H1 (cell line): ENCODE data around the gene COTL1. TPM values are rescaled to one million over a fixed set of nuclear protein-coding genes. Genes with fewer than 3 reads are reported as not detected.

Source experiments
- ATF3 ChIP-seq: IDR thresholded peaks from 2 replicates; pipeline ENCODE4 v1.6.1; 2011; ENCODE audit warnings: low read depth, mild to moderate bottlenecking, low read length; ENCODE audit not compliant: insufficient read depth
- BACH1 ChIP-seq: IDR thresholded peaks from 2 replicates; pipeline ENCODE4 v1.6.1; 2012; ENCODE audit warnings: low read length, improper control_type of control experiment
- CHD7 ChIP-seq: fragments of 300-600 bp; sonication (generic); IDR thresholded peaks from 2 replicates; pipeline ENCODE4 v1.7.1; 2012; ENCODE audit warnings: low read length, moderate library complexity, mild to moderate bottlenecking, inconsistent platforms; ENCODE audit not compliant: insufficient replicate concordance
- E2F6 ChIP-seq: IDR thresholded peaks from 2 replicates; pipeline ENCODE4 v1.6.1; 2012; ENCODE audit warnings: inconsistent platforms
- FOSL1 ChIP-seq: IDR thresholded peaks from 2 replicates; pipeline ENCODE4 v1.6.1; 2011; ENCODE audit warnings: mild to moderate bottlenecking, low read depth, low read length, moderate library complexity; ENCODE audit not compliant: insufficient read depth
- JUN ChIP-seq: IDR thresholded peaks from 2 replicates; pipeline ENCODE4 v1.6.1; 2011; ENCODE audit warnings: low read depth, mild to moderate bottlenecking, improper control_type of control experiment, low read length
- USF2 ChIP-seq: IDR thresholded peaks from 2 replicates; pipeline ENCODE4 v1.6.1; 2011; ENCODE audit warnings: low read length, improper control_type of control experiment
- ZNF274 ChIP-seq: IDR thresholded peaks from 2 replicates; pipeline ENCODE4 v1.7.0; 2012; ENCODE audit warnings: low read length, borderline replicate concordance; ENCODE audit errors: extremely low read depth
- polyA plus RNA-seq, 7 experiments: library from polyadenylated mRNA; depleted of rRNA in 3 of 7; stranded (reverse) in 5 of 7; unstranded in 2 of 7; fragments of >200 nt in 5 of 7; fragments of 200-250 nt in 2 of 7; gene quantifications; 1 replicate in 5 of 7; 2 replicates in 1 of 7; 4 replicates in 1 of 7; pipeline versions ENCODE4 v1.2.1 to v1.2.3, GENCODE V29; 2011 to 2013; ENCODE audit warnings: missing spikeins in 2 of 7, mixed read lengths in 2 of 7
- total RNA-seq: library from RNA; stranded (reverse); fragmentation: NEBNext Ultra II Directional; extraction: Animal tissue kit (Norgen Biotek cat#: 25700); gene quantifications from 2 replicates; pipeline ENCODE4 v1.2.1, GENCODE V29; 2021

The COTL1 gene
- total and polyA plus RNA-seq, 2 of the 8 experiments (the other 6 are each of a cell fraction or from before 2014, with no cell fraction given): 59.2 to 183 TPM

- TF ChIP-seq CHD7: no peak
- TF ChIP-seq FOSL1: no peak
- TF ChIP-seq JUN: no peak
- TF ChIP-seq BACH1: no peak
- no peak for TF ChIP-seq ZNF274
- TF ChIP-seq USF2: no peak
- TF ChIP-seq E2F6: no peak
- TF ChIP-seq ATF3: no peak
These were observed 14.6 kb downstream of the COTL1 start (continued) for GRCh38 chr16:84603140-84603816.
